H1 (cell line): ENCODE measurements around the gene FRMD3. TPM values are rescaled to one million over a fixed set of nuclear protein-coding genes. Genes with fewer than 3 reads are reported as not detected.

Source experiments
- ATF2 ChIP-seq: IDR thresholded peaks from 2 replicates; pipeline ENCODE4 v1.6.1; 2012; ENCODE audit warnings: low read length, inconsistent platforms
- KDM4A ChIP-seq: IDR thresholded peaks from one replicate; pipeline ENCODE4 v1.7.1; 2012; ENCODE audit warnings: low read depth, mild to moderate bottlenecking, moderate library complexity, low read length, inconsistent platforms; ENCODE audit not compliant: severe bottlenecking
- SP4 ChIP-seq: IDR thresholded peaks from 2 replicates; pipeline ENCODE4 v1.6.1; 2012; ENCODE audit warnings: low read length, inconsistent platforms
- polyA plus RNA-seq, 7 experiments: library from polyadenylated mRNA; depleted of rRNA in 3 of 7; stranded (reverse) in 5 of 7; unstranded in 2 of 7; fragments of >200 nt in 5 of 7; fragments of 200-250 nt in 2 of 7; gene quantifications; 1 replicate in 5 of 7; 2 replicates in 1 of 7; 4 replicates in 1 of 7; pipeline versions ENCODE4 v1.2.1 to v1.2.3, GENCODE V29; 2011 to 2013; ENCODE audit warnings: missing spikeins in 2 of 7, mixed read lengths in 2 of 7
- total RNA-seq: library from RNA; stranded (reverse); fragmentation: NEBNext Ultra II Directional; extraction: Animal tissue kit (Norgen Biotek cat#: 25700); gene quantifications from 2 replicates; pipeline ENCODE4 v1.2.1, GENCODE V29; 2021
- TF ChIP-seq, protein P1 (sequence below): IDR thresholded peaks from 2 replicates; pipeline ENCODE4 v1.6.1; 2011; ENCODE audit warnings: low read length, improper control_type of control experiment

FRMD3 gene
- total and polyA plus RNA-seq, 2 of the 8 experiments (the other 6 are each of a cell fraction or from before 2014, with no cell fraction given), result 0.15 to 1.4 TPM

DNA sequence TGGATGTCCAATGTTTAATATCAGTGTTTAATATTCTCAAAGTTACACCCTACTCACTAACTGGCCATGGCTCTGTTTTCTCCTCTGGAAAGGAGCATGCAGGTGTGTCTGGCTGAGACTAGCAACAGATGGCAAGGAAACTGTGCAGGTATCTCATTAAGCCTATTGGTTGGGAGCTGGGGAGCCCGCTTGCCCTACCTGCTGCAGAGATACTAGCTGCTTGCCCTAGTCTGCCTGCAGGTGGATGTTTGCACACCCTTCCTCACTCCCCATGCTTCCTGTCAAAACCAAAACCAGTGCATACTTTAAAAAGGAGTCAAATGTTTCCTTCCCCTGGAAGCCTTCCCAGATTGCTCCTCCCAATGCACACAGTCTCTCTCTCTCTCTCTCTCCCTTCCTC is 247.0 kb downstream of the FRMD3 start (continued):
- TF ChIP-seq KDM4A (no peak), ATF2 (no peak), SP4 (no peak)
- TF ChIP-seq, protein P1, sequence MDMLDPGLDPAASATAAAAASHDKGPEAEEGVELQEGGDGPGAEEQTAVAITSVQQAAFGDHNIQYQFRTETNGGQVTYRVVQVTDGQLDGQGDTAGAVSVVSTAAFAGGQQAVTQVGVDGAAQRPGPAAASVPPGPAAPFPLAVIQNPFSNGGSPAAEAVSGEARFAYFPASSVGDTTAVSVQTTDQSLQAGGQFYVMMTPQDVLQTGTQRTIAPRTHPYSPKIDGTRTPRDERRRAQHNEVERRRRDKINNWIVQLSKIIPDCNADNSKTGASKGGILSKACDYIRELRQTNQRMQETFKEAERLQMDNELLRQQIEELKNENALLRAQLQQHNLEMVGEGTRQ, result no peak
